Measurements from ENCODE around the gene BRINP1. TPM values are rescaled to one million over a fixed set of nuclear protein-coding genes. Genes with fewer than 3 reads are reported as not detected.

Gene BRINP1
- total RNA-seq, 3 donors from 2014 or later (not counting 1 experiment from before 2014, with no cell fraction given): not detected

DNA sequence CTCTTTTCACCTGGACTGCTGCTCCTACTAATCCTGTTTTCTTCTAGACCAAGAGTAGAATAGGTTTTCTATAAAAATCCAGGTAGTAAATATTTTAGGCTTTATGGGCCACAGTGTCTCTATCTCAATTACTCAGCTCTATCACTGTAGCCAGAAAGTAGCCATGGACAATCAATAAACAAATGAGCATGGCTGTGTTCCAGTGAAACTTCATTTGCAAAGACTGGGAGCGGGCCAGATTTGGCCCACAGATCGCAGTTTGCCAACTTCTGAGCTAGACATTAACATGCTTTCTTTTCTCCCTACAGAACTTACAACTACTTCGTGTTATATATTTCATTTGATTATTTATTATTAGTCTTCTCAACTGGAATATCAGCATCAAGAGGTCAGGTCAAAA, 30.2 kb downstream of the BRINP1 start:
- H3K27ac ChIP-seq (ENCODE audit: low read length): no peak overlapping the region
- H3K27me3 ChIP-seq (ENCODE audit: control insufficient read depth, insufficient read depth, low read length): no peaks in the 10 kb centered on the region
- Mint-ChIP-seq H3K27me3 (ENCODE audit: low read depth in 2 of 2) (no peaks in the 10 kb centered on the region), H3K36me3 (no peaks in the 10 kb centered on the region), H3K4me3 (no peak overlapping the region), H3K9me3 (peaks cover 2 to 9% of the 10 kb centered on the region in 2 donors), H3K4me1 (no peaks in the 10 kb centered on the region), H3K27ac (no peak overlapping the region)
- TF ChIP-seq, protein P1, sequence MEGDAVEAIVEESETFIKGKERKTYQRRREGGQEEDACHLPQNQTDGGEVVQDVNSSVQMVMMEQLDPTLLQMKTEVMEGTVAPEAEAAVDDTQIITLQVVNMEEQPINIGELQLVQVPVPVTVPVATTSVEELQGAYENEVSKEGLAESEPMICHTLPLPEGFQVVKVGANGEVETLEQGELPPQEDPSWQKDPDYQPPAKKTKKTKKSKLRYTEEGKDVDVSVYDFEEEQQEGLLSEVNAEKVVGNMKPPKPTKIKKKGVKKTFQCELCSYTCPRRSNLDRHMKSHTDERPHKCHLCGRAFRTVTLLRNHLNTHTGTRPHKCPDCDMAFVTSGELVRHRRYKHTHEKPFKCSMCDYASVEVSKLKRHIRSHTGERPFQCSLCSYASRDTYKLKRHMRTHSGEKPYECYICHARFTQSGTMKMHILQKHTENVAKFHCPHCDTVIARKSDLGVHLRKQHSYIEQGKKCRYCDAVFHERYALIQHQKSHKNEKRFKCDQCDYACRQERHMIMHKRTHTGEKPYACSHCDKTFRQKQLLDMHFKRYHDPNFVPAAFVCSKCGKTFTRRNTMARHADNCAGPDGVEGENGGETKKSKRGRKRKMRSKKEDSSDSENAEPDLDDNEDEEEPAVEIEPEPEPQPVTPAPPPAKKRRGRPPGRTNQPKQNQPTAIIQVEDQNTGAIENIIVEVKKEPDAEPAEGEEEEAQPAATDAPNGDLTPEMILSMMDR (IDR thresholded peaks at IDR 0.05): no peak
- H3K36me3 ChIP-seq (ENCODE audit: control insufficient read depth, insufficient read depth, low read length): no peaks in the 10 kb centered on the region
- H3K4me3 ChIP-seq (ENCODE audit: low read length): no peak overlapping the region
- intact Hi-C loops (cut with micrococcal nuclease): no loop called here
- 96% methylated on average over 2 of the region's 3 CpGs for WGBS (ENCODE audit: insufficient coverage)
- ATAC-seq: no peak
- no peaks in the 10 kb centered on the region for H3K4me1 ChIP-seq (ENCODE audit: control insufficient read depth, insufficient read depth, low read length)
- no peaks in the 10 kb centered on the region for H3K9me3 ChIP-seq (ENCODE audit: control insufficient read depth, insufficient read depth, low read length)
- no peak for DNase-seq

DNA sequence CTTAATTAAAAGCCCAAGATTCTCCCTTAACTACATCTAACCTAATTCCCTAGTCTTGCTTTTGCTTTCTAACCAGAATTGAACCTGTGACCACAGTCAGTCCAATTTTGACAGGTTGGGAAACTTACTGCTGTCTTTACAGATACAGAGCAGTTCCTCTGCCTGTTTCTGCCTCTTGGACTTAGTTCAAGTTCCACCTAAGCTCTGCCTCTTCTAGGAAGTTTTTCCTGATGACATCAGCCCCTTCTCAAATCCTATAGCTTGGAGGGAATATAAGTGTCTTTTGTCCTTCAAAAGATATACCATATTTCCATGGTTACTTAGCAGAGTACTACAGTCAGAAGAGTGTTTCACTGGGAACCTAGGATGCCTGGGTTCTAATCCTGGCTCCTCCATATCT, 31.7 kb downstream of the BRINP1 start:
- no peaks in the 10 kb centered on the region for H3K27me3 Mint-ChIP-seq (ENCODE audit: low read depth in 2 of 2)
- peaks cover 0 to 3% of the 10 kb centered on the region in 2 donors for H3K9me3 Mint-ChIP-seq
- intact Hi-C loops (cut with micrococcal nuclease): no loop called here
- no peak overlapping the region for H3K27ac Mint-ChIP-seq
- no peaks in the 10 kb centered on the region for H3K27me3 ChIP-seq (ENCODE audit: control insufficient read depth, insufficient read depth, low read length)
- H3K36me3 ChIP-seq (ENCODE audit: control insufficient read depth, insufficient read depth, low read length): no peaks in the 10 kb centered on the region
- no peaks in the 10 kb centered on the region for H3K9me3 ChIP-seq (ENCODE audit: control insufficient read depth, insufficient read depth, low read length)
- DNase-seq (no peak), ATAC-seq (no peak)
- H3K4me3 ChIP-seq (ENCODE audit: low read length): no peak overlapping the region
- TF ChIP-seq, protein P1 (IDR thresholded peaks at IDR 0.05): no peak
- no peaks in the 10 kb centered on the region for H3K4me1 ChIP-seq (ENCODE audit: control insufficient read depth, insufficient read depth, low read length)
- no peak overlapping the region for H3K4me3 Mint-ChIP-seq
- H3K4me1 Mint-ChIP-seq: no peaks in the 10 kb centered on the region
- no peak overlapping the region for H3K27ac ChIP-seq (ENCODE audit: low read length)
- no peaks in the 10 kb centered on the region for H3K36me3 Mint-ChIP-seq

DNA sequence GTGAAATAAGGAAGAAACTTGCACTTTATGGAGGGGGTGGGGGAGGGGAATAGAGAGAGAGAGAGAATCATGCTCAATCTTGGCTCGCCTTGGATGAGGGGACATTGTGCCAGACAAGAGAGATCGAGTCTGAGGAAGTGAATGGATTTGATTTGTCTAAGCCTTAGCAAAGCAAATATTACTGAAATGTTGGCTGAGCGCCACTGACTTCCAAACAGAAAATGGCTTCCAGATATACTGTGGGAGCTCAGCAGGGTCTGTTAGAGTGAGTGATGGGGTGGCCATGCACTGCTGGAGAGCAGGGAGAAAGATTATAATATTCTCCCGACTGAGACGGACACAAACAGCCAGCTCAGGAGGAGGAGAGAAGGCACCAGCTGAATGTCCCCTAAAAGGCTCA, 34.5 kb downstream of the BRINP1 start:
- no peak overlapping the region for H3K27ac Mint-ChIP-seq
- Histone ChIP-seq H3K36me3 (ENCODE audit: control insufficient read depth, insufficient read depth, low read length) (no peaks in the 10 kb centered on the region), H3K4me1 (ENCODE audit: control insufficient read depth, insufficient read depth, low read length) (no peaks in the 10 kb centered on the region), H3K4me3 (ENCODE audit: low read length) (no peak overlapping the region), H3K27me3 (ENCODE audit: control insufficient read depth, insufficient read depth, low read length) (no peaks in the 10 kb centered on the region), H3K27ac (ENCODE audit: low read length) (no peak overlapping the region), H3K9me3 (ENCODE audit: control insufficient read depth, insufficient read depth, low read length) (no peaks in the 10 kb centered on the region)
- DNase-seq (no peak), ATAC-seq (no peak)
- peaks cover 3 to 4% of the 10 kb centered on the region in 2 donors for H3K9me3 Mint-ChIP-seq
- H3K4me3 Mint-ChIP-seq: no peak overlapping the region
- intact Hi-C loops (cut with micrococcal nuclease): no loop called here
- H3K36me3 Mint-ChIP-seq: no peaks in the 10 kb centered on the region
- TF ChIP-seq, protein P1 (IDR thresholded peaks at IDR 0.05): no peak
- no peaks in the 10 kb centered on the region for H3K27me3 Mint-ChIP-seq (ENCODE audit: low read depth in 2 of 2)
- WGBS (ENCODE audit: insufficient coverage): 86% methylated on average over 5 of the region's 5 CpGs
- H3K4me1 Mint-ChIP-seq: no peaks in the 10 kb centered on the region

DNA sequence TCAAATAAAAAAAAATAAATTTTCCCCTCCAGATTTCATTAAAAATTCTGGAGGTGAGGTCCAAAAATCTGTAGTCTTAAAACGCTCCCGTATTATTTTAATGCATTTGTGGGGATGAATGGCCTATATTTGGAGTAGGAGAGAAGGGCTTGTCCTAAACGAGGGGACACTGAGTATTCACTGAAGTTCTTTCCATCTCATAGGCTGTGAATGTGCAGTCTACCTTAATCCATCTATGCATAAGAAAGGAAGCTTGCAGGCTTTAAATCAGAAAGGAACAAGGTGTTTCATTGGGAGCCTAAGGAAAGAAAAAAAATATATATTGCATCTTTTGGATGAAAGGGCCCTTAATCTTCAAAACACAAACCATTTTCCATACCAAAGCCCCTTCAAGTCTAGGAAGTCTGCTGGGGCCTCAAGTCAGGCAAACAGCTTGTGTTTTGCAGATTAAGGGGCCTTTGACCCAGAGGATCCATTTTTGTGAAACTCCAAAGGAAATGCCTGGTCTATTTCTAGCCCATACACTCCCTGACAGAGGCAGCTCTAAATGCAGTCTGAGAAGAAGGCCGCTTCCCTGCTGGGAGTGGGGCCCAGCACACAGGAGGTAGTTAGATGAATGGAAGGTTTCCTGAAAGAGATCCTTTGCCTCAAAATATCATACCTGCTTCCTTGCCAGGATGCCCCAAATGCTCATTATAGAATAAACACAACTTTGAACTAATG, 35.6 kb downstream of the BRINP1 start:
- WGBS (ENCODE audit: insufficient coverage): no CpG with 5 or more reads among the region's 4 CpGs
- ATAC-seq: no peak
- no peaks in the 10 kb centered on the region for H3K4me1 Mint-ChIP-seq

More for the DNA sequence above, 35.6 kb downstream of the BRINP1 start:
- Histone ChIP-seq H3K27ac (ENCODE audit: low read length) (no peak overlapping the region), H3K27me3 (ENCODE audit: control insufficient read depth, insufficient read depth, low read length) (no peaks in the 10 kb centered on the region), H3K36me3 (ENCODE audit: control insufficient read depth, insufficient read depth, low read length) (no peaks in the 10 kb centered on the region), H3K4me3 (ENCODE audit: low read length) (no peak overlapping the region), H3K4me1 (ENCODE audit: control insufficient read depth, insufficient read depth, low read length) (no peaks in the 10 kb centered on the region), H3K9me3 (ENCODE audit: control insufficient read depth, insufficient read depth, low read length) (no peaks in the 10 kb centered on the region)
- peaks cover 4 to 5% of the 10 kb centered on the region in 2 donors for H3K9me3 Mint-ChIP-seq
- no peaks in the 10 kb centered on the region for H3K36me3 Mint-ChIP-seq
- no peaks in the 10 kb centered on the region for H3K27me3 Mint-ChIP-seq (ENCODE audit: low read depth in 2 of 2)
- no peak for DNase-seq
- H3K27ac Mint-ChIP-seq: no peak overlapping the region
- H3K4me3 Mint-ChIP-seq: no peak overlapping the region
- TF ChIP-seq, protein P1 (IDR thresholded peaks at IDR 0.05): no peak
- intact Hi-C loops (cut with micrococcal nuclease): no loop called here

Measured in natural killer cell (primary cell).